Choroid plexus epithelial cell (primary cell): ENCODE data around the gene RMI2.

Source experiments
- DNase-seq: peaks from one replicate; pipeline ENCODE4 v3.0.0-alpha.2; 2010; ENCODE audit warnings: low read depth
- H3K4me3 ChIP-seq: 2 replicates; pipeline ENCODE4 v1.5.1; 2011; ENCODE audit warnings: low read depth, mild to moderate bottlenecking, control low read depth, low read length, moderate library complexity
- CTCF ChIP-seq: conservative IDR thresholded peaks from 2 replicates; pipeline ENCODE4 v1.5.1; 2011; ENCODE audit warnings: low read depth, mild to moderate bottlenecking, control low read depth, inconsistent platforms, low read length, moderate library complexity

The RMI2 gene

GRCh38 chr16:11312718-11313492, 32.4 kb upstream of the RMI2 start:
- no peak for TF ChIP-seq CTCF
- peak; percentile 75 for DNase-seq
- no peak overlapping the region for H3K4me3 ChIP-seq

DNA sequence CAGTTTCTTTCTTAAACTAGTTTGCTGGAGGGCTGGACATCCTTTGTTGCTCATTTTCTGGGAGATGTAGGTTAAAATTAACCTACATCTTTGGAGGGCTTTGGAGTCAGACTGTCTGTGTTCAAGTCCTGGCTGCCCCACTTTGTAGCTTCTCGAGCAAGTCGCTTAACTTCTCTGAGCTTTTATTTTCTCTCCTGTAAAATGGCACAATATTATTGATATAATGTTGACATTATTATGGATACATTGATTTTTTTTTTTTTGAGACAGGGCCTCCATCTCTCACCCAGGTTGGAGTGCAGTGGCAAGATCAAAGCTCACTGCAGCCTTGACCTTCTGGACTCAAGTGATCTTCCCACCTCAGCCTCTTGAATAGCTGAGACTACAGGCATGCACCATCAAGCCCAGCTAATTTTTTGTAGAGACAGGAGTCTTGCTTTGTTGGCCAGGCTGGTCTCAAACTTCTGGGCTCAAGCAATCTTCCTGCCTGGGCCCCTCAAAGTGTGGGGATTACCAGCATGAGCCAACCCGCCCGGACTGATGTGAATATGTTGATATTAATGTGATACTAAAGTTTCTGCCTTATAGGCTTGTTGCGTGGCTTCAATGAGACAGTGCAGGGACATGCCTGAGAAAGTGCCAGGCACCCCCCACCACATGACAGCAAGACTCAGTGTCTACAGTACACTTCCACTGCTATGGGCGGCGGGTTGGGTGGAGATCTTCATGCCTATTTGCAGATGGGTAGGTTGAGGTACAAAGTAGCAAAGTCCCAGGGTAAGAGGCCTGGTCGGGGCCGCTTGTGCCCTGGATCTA, 31.6 kb upstream of the RMI2 start:
- H3K4me3 ChIP-seq: no peak overlapping the region
- DNase-seq: no peak
- no peak for TF ChIP-seq CTCF

GRCh38 chr16:11314309-11314894, 30.9 kb upstream of the RMI2 start:
- TF ChIP-seq CTCF: no peak

GRCh38 chr16:11315510-11315909, 29.7 kb upstream of the RMI2 start:
- H3K4me3 ChIP-seq: no peak overlapping the region
- TF ChIP-seq CTCF: peak; percentile 45
- DNase-seq: peak; percentile 70

More at GRCh38 chr16:11314309-11314894, 30.9 kb upstream of the RMI2 start:
- H3K4me3 ChIP-seq: no peak overlapping the region
- DNase-seq: no peak

GRCh38 chr16:11316331-11317015, 28.8 kb upstream of the RMI2 start:
- peak; percentile 20 for TF ChIP-seq CTCF
- H3K4me3 ChIP-seq: no peak overlapping the region
- DNase-seq: peak; percentile 48

DNA sequence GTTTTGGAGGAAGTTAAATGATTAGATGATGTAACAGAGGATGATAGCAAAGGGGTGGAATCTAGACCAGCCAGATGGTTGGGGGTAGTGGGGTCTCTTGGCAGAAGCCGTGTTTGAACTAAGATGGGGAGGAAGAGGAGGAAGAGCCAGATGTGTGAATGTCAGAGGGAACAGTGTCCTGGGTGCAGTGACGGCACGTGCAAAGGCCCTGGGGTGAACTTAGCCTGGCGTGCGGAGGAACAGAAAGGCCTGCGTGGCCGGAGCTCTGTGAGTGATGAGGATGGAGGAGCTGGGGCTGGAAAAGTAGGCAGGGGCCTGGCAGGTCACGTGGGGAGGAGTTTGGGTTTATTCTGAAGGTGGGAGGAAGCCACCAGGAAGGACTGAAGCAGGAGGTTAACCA, 26.4 kb upstream of the RMI2 start:
- no peak for DNase-seq
- H3K4me3 ChIP-seq: no peak overlapping the region
- no peak for TF ChIP-seq CTCF
